ENCODE data around the gene PLIN5.

The PLIN5 gene

GRCh38 chr19:4521170-4521887, 13.7 kb downstream of the PLIN5 start:
- DNase-seq = no peak

- no peak for DNase-seq
These were observed 15.3 kb downstream of the PLIN5 start for GRCh38 chr19:4519521-4520277.

GRCh38 chr19:4519172-4519496, 15.9 kb downstream of the PLIN5 start:
- DNase-seq = no peak

- DNase-seq = no peak
These were observed 16.5 kb downstream of the PLIN5 start, which contains the start of gene PLIN4 for GRCh38 chr19:4518345-4519171. PLIN4 (minus strand) TSS chr19:4518486; CDS start chr19:4518272, 214 bp downstream.

- no peak for DNase-seq
These were observed 17.5 kb downstream of the PLIN5 start for GRCh38 chr19:4517451-4518057.

- DNase-seq = no peak
These were observed 18.1 kb downstream of the PLIN5 start for GRCh38 chr19:4516939-4517300.

GRCh38 chr19:4516199-4516938, 18.7 kb downstream of the PLIN5 start:
- DNase-seq = no peak

GRCh38 chr19:4515732-4516131, 19.3 kb downstream of the PLIN5 start:
- no peak for DNase-seq

- DNase-seq = no peak
These were observed 21.8 kb downstream of the PLIN5 start for GRCh38 chr19:4513248-4513647.

- DNase-seq = no peak
These were observed 23.0 kb downstream of the PLIN5 start for GRCh38 chr19:4512070-4512469.

- no peak for DNase-seq
These were observed 23.5 kb downstream of the PLIN5 start for GRCh38 chr19:4511300-4512054.

- DNase-seq = no peak
These were observed 24.4 kb downstream of the PLIN5 start for GRCh38 chr19:4510435-4511255.

- DNase-seq = no peak
These were observed 26.3 kb downstream of the PLIN5 start for GRCh38 chr19:4508698-4509097.

- DNase-seq = no peak
These were observed 27.2 kb downstream of the PLIN5 start for GRCh38 chr19:4507804-4508203.

- DNase-seq = no peak
These were observed 27.9 kb downstream of the PLIN5 start for GRCh38 chr19:4507150-4507452.

GRCh38 chr19:4506449-4507149, 28.4 kb downstream of the PLIN5 start:
- DNase-seq = no peak

GRCh38 chr19:4505570-4506448, 29.2 kb downstream of the PLIN5 start:
- DNase-seq = no peak

GRCh38 chr19:4504891-4505569, 30.0 kb downstream of the PLIN5 start:
- DNase-seq = no peak

- DNase-seq = no peak
These were observed 30.7 kb downstream of the PLIN5 start for GRCh38 chr19:4504297-4504701.

All from NCI-H2081 treated with DMSO at 0.1 percent for 48 hours (cell line).